ENCODE data around the gene ZNF648.
A peak's percentile ranks its signal among the peaks of the same experiment; 100 is the strongest.
"Not testable (repeated sequence)": the region's sequence is repeated elsewhere in the genome, so short reads cannot be mapped to it uniquely, and the experiment has no call there.

Gene ZNF648

GRCh38 chr1:182035097-182035770 is 26.3 kb downstream of the ZNF648 start:
- Histone ChIP-seq H3K9me3 (ENCODE audit: low read length) (peaks cover 2% of the 10 kb centered on the region), H3K4me1 (ENCODE audit: insufficient read depth, low read length) (peaks cover 2% of the 10 kb centered on the region), H2AFZ (ENCODE audit: low read depth, low read length) (no peak overlapping the region), H3K36me3 (ENCODE audit: insufficient read depth, low read length) (no peaks in the 10 kb centered on the region), H3K27me3 (ENCODE audit: insufficient read depth, low read length) (no peaks in the 10 kb centered on the region), H3K4me3 (ENCODE audit: low read length) (no peak overlapping the region)

DNA sequence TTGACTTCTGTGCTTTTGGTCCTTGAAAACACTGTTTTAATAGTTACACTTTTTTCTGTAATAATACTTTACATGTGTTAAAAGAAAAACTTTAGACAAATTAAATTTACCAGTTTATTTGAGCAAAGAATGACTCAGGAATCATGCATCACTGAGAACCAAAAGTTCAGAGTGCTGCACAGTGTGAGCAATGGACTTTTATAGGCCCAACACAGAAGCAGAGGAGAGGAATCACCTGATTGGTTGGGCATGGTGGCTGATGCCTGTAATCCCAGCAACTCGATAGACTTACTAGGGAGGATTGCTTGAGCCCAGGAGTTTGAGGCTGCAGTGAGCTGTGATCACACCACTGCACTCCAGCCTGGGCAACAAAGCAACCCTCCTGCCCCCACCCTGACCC is 29.3 kb downstream of the ZNF648 start:
- H3K4me1 ChIP-seq (ENCODE audit: insufficient read depth, low read length) = peaks cover 10% of the 10 kb centered on the region
- H3K9me3 ChIP-seq (ENCODE audit: low read length) = no peaks in the 10 kb centered on the region
- no peak overlapping the region for H3K4me3 ChIP-seq (ENCODE audit: low read length)
- no peaks in the 10 kb centered on the region for H3K36me3 ChIP-seq (ENCODE audit: insufficient read depth, low read length)
- no peak overlapping the region for H2AFZ ChIP-seq (ENCODE audit: low read depth, low read length)
- H3K27me3 ChIP-seq (ENCODE audit: insufficient read depth, low read length) = no peaks in the 10 kb centered on the region

DNA sequence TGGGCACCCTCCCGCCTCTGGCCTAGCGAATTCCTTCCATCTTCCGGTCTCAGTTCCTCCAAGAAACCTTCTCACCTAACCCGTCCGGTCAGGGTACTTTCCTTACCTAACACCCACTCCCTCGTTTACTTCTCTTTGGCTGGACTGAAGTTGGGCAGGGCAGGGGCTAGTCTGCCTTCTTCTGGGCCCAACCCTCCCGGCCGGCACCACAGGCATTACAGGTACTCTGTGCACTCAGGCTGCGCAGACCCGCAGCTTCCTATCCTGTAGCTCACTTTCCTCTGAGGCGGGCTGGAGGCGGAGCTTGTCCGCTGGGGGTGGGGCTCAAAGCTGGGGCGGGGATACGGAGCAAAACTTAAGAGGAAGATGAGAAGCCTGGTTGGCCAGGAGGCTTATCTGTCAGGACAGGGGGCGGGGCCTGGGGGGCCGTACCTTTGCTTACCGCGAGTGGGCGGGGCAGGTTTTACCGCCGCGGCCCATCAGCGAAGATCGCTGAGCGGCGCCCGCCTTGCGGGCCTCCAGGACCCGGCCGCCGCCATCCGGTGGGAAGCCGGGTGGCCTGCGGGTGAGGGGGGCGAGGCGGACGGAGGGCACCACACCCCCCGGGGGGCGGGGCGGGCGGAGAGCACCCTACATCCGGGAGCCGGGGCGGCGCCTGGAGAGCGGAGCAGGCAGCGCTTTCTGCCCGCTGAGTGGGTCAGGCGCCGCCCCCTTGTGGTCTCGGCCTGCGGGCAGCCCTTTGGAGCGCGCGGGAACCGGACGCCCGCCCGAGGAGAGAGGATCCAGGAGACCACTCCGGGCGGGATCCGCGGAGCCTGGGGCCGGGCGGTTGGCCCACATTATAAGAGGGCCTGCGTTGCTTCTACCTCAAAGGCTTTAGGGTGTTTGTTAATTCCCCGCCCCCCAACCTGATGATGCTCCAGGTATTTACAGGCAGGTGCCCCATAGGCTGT is 31.9 kb downstream of the ZNF648 start:
- no peaks in the 10 kb centered on the region for H3K36me3 ChIP-seq (ENCODE audit: insufficient read depth, low read length)
- H3K4me3 ChIP-seq (ENCODE audit: low read length) = peak overlapping the region; percentile 96
- no peaks in the 10 kb centered on the region for H3K27me3 ChIP-seq (ENCODE audit: insufficient read depth, low read length)
- H3K9me3 ChIP-seq (ENCODE audit: low read length) = no peaks in the 10 kb centered on the region
- H3K4me1 ChIP-seq (ENCODE audit: insufficient read depth, low read length) = peaks cover 10% of the 10 kb centered on the region
- H2AFZ ChIP-seq (ENCODE audit: low read depth, low read length) = peak overlapping the region; percentile 100

DNA sequence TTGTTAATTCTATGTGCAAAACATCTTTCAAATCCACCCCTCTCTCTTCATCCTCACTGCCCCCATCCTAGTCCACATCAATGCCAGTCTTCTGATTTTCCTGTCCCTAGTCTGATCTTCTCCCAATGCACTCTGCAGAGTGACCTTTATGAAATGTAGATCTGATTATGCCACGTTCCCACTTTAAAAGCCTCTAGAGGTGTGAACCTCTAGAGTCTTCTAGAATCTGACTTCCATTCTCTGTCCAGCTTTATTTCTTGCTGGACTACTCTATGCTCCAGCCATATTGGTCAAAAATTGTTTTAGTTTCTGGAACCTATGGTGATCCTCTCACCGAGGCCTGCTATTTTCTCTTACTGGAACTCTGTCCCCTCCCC is 32.5 kb downstream of the ZNF648 start:
- no peaks in the 10 kb centered on the region for H3K9me3 ChIP-seq (ENCODE audit: low read length)
- H3K27me3 ChIP-seq (ENCODE audit: insufficient read depth, low read length) = no peaks in the 10 kb centered on the region
- H3K36me3 ChIP-seq (ENCODE audit: insufficient read depth, low read length) = no peaks in the 10 kb centered on the region
- peak overlapping the region; percentile 100 for H2AFZ ChIP-seq (ENCODE audit: low read depth, low read length)
- H3K4me3 ChIP-seq (ENCODE audit: low read length) = peak overlapping the region; percentile 96
- peaks cover 10% of the 10 kb centered on the region for H3K4me1 ChIP-seq (ENCODE audit: insufficient read depth, low read length)

GRCh38 chr1:182015360-182015759 is 46.2 kb downstream of the ZNF648 start:
- Histone ChIP-seq H2AFZ (ENCODE audit: low read depth, low read length) (no peak overlapping the region), H3K9me3 (ENCODE audit: low read length) (peaks cover 2% of the 10 kb centered on the region), H3K36me3 (ENCODE audit: insufficient read depth, low read length) (no peaks in the 10 kb centered on the region), H3K4me1 (ENCODE audit: insufficient read depth, low read length) (no peaks in the 10 kb centered on the region), H3K27me3 (ENCODE audit: insufficient read depth, low read length) (no peaks in the 10 kb centered on the region), H3K4me3 (ENCODE audit: low read length) (no peak overlapping the region)

GRCh38 chr1:182010800-182011370 is 50.6 kb downstream of the ZNF648 start:
- not testable (repeated sequence) for H3K27me3 ChIP-seq (ENCODE audit: insufficient read depth, low read length); H3K36me3 ChIP-seq (ENCODE audit: insufficient read depth, low read length); H3K4me1 ChIP-seq (ENCODE audit: insufficient read depth, low read length); H2AFZ ChIP-seq (ENCODE audit: low read depth, low read length); H3K4me3 ChIP-seq (ENCODE audit: low read length); H3K9me3 ChIP-seq (ENCODE audit: low read length)

DNA sequence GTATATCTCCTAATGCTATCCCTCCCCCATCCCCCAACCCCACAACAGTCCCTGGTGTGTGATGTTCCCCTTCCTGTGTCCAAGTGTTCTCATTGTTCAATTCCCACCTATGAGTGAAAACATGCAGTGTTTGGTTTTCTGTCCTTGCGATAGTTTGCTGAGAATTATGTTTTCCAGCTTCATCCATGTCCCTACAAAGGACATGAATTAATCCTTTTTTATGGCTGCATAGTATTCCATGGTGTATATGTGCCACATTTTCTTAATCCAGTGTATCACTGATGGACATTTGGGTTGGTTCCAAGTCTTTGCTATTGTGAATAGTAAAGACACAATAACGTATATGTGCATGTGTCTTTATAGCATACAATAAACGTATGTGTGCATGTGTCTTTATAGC is 56.1 kb downstream of the ZNF648 start:
- H3K4me3 ChIP-seq (ENCODE audit: low read length); H2AFZ ChIP-seq (ENCODE audit: low read depth, low read length); H3K27me3 ChIP-seq (ENCODE audit: insufficient read depth, low read length); H3K4me1 ChIP-seq (ENCODE audit: insufficient read depth, low read length); H3K9me3 ChIP-seq (ENCODE audit: low read length); H3K36me3 ChIP-seq (ENCODE audit: insufficient read depth, low read length): not testable (repeated sequence)

DNA sequence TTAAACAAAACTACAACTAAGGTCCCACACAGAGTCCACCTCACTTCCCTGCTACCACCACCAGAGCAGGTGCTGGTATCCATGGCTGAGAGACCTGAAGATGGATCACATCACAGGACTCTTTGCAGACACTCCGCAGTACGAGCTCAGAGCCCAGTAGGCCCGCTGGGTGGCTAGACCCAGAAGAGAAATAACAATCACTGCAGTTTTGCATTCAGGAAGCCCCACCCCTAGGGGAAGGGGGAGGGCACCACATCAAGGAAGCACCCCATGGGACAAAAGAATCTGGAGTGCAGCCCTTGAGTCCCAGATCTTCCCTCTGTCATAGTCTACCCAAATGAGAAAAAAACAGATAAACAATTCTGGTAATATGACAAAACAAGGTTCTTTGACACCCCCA is 56.9 kb downstream of the ZNF648 start:
- no peaks in the 10 kb centered on the region for H3K4me1 ChIP-seq (ENCODE audit: insufficient read depth, low read length)
- no peak overlapping the region for H2AFZ ChIP-seq (ENCODE audit: low read depth, low read length)
- H3K36me3 ChIP-seq (ENCODE audit: insufficient read depth, low read length) = no peaks in the 10 kb centered on the region
- H3K27me3 ChIP-seq (ENCODE audit: insufficient read depth, low read length) = no peaks in the 10 kb centered on the region
- no peaks in the 10 kb centered on the region for H3K9me3 ChIP-seq (ENCODE audit: low read length)
- no peak overlapping the region for H3K4me3 ChIP-seq (ENCODE audit: low read length)

All from neuron (in vitro differentiated cells).